ENCODE data around the gene COMT.
A peak's percentile ranks its signal among the peaks of the same experiment; 100 is the strongest.

Gene COMT

GRCh38 chr22:20015971-20016733 lies 74.6 kb downstream of the COMT start:
- ChIA-PET CTCF (interaction anchor here (0.6 to 3.8 kb wide), 3 partner anchors 45 to 1075 kb away, joined by 3 to 35 read pairs (median 4); no protein-coding TSS in a partner anchor), POLR2A (interaction anchor here (0.9 to 3.8 kb wide), 9 partner anchors 15 to 101 kb away, joined by 4 to 18 read pairs (median 5); partner anchors contain the start of genes COMT, DGCR8, TRMT2A and TXNRD2)
- TF ChIP-seq ARNT (IDR thresholded peaks at IDR 0.05) (0 out of 2 replicates have a peak, but pooled peaks have one; percentile 18), FOXM1 (IDR thresholded peaks at IDR 0.05; ENCODE audit: borderline replicate concordance) (no peak), PKNOX1 (IDR thresholded peaks at IDR 0.05) (no peak)
- peak; percentile 61 for DNase-seq (ENCODE audit: extremely low spot score)

GRCh38 chr22:20016734-20017621 lies 75.4 kb downstream of the COMT start, which contains the start of gene ARVCF:
Gene ARVCF (minus strand): TSS chr22:20016823. CDS start chr22:19990794, 26,029 bp downstream.
- ChIA-PET CTCF (no interaction called here), POLR2A (no interaction called here)
- TF ChIP-seq LEF1 (IDR thresholded peaks at IDR 0.05; ENCODE audit: borderline replicate concordance), result peak; percentile 77; the same call in 1 of the 2 replicates
- TF ChIP-seq FOXM1 (IDR thresholded peaks at IDR 0.05; ENCODE audit: borderline replicate concordance), result no peak
- TF ChIP-seq PKNOX1 (IDR thresholded peaks at IDR 0.05), result peak; percentile 100
- peak; percentile 66 for TF ChIP-seq L3MBTL2 (conservative IDR thresholded peaks at IDR 0.05)
- TF ChIP-seq SUZ12 (IDR thresholded peaks at IDR 0.05), result no peak
- DNase-seq (ENCODE audit: extremely low spot score), result peak; percentile 99

- ChIA-PET CTCF (no interaction called here), POLR2A (no interaction called here)
- TF ChIP-seq NFRKB (IDR thresholded peaks at IDR 0.05), result no peak
- TF ChIP-seq SUZ12 (IDR thresholded peaks at IDR 0.05), result no peak
- TF ChIP-seq HDGF (IDR thresholded peaks at IDR 0.05; ENCODE audit: borderline replicate concordance), result no peak
- no peak for TF ChIP-seq CTBP1 (IDR thresholded peaks at IDR 0.05; ENCODE audit: borderline replicate concordance)
- TF ChIP-seq FOXK2 (IDR thresholded peaks at IDR 0.05), result no peak
- no peak for TF ChIP-seq ARNT (IDR thresholded peaks at IDR 0.05)
- TF ChIP-seq LEF1 (IDR thresholded peaks at IDR 0.05; ENCODE audit: borderline replicate concordance), result no peak
- TF ChIP-seq ELF4 (IDR thresholded peaks at IDR 0.05), result no peak
- no peak for TF ChIP-seq PKNOX1 (IDR thresholded peaks at IDR 0.05)
- TF ChIP-seq TARDBP (IDR thresholded peaks at IDR 0.05), result no peak
- no peak for TF ChIP-seq FOXA1 (IDR thresholded peaks at IDR 0.05)
- no peak for TF ChIP-seq SP1 (IDR thresholded peaks at IDR 0.05)
- DNase-seq (ENCODE audit: extremely low spot score), result no peak
Measured at GRCh38 chr22:20017622-20017958, 76.0 kb downstream of the COMT start.

- no peak for DNase-seq (ENCODE audit: extremely low spot score)
- TF ChIP-seq BHLHE40 (IDR thresholded peaks at IDR 0.05; ENCODE audit: borderline replicate concordance) (no peak), FOXA1 (IDR thresholded peaks at IDR 0.05) (no peak), SP1 (IDR thresholded peaks at IDR 0.05) (no peak), TARDBP (IDR thresholded peaks at IDR 0.05) (no peak), SUZ12 (IDR thresholded peaks at IDR 0.05) (no peak), NFRKB (IDR thresholded peaks at IDR 0.05) (no peak), L3MBTL2 (conservative IDR thresholded peaks at IDR 0.05) (no peak), LEF1 (IDR thresholded peaks at IDR 0.05; ENCODE audit: borderline replicate concordance) (no peak), FOXM1 (IDR thresholded peaks at IDR 0.05; ENCODE audit: borderline replicate concordance) (no peak), ELF4 (IDR thresholded peaks at IDR 0.05) (no peak), FOXK2 (IDR thresholded peaks at IDR 0.05) (no peak), CTBP1 (IDR thresholded peaks at IDR 0.05; ENCODE audit: borderline replicate concordance) (no peak), ARNT (IDR thresholded peaks at IDR 0.05) (no peak), ZNF384 (IDR thresholded peaks at IDR 0.05) (no peak)
- ChIA-PET POLR2A (interaction anchor here (1.6 kb wide), 1 partner anchor 62 kb away, joined by 5 read pairs; the partner anchor contains the start of gene DGCR8), CTCF (no interaction called here)
Measured at GRCh38 chr22:20018001-20018400, 76.4 kb downstream of the COMT start.

Measured in HEK293T (cell line).